ENCODE results near the gene RUNX3.

DNA sequence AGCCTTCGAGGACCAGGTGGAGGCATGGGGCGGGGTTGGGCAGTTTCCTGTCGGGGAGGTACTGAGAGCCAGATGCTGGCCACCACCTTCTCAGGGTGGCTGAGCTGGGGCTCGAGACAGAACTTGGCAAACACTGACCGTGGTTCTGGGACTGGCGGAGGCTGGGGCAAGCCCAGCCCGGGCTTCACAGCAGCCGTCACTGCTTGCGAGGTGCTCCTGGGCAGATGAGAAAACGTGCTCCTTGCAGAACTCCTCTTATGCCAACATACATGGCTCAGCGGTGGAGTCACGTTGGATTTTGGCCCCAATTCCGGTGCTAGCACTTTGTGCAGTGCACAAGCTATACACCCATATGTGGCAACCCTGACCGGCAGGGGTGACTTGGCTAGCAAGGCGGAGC is 69.2 kb downstream of the RUNX3 start:
- no peak for TF ChIP-seq POLR2A (IDR thresholded peaks at IDR 0.05)
- TF ChIP-seq, protein P1, sequence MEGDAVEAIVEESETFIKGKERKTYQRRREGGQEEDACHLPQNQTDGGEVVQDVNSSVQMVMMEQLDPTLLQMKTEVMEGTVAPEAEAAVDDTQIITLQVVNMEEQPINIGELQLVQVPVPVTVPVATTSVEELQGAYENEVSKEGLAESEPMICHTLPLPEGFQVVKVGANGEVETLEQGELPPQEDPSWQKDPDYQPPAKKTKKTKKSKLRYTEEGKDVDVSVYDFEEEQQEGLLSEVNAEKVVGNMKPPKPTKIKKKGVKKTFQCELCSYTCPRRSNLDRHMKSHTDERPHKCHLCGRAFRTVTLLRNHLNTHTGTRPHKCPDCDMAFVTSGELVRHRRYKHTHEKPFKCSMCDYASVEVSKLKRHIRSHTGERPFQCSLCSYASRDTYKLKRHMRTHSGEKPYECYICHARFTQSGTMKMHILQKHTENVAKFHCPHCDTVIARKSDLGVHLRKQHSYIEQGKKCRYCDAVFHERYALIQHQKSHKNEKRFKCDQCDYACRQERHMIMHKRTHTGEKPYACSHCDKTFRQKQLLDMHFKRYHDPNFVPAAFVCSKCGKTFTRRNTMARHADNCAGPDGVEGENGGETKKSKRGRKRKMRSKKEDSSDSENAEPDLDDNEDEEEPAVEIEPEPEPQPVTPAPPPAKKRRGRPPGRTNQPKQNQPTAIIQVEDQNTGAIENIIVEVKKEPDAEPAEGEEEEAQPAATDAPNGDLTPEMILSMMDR (IDR thresholded peaks at IDR 0.05) = no peak
